SIG-M5 (cell line): Measurements from ENCODE around the gene EMC10.
A peak's percentile ranks its signal among the peaks of the same experiment; 100 is the strongest.

Experiments used
- DNase-seq: peaks from one replicate; lab custom pipeline; 2025; lab: John Stamatoyannopoulos, UW

EMC10 gene

GRCh38 chr19:50497022-50497405 lies 20.7 kb downstream of the EMC10 start:
- no peak for DNase-seq

GRCh38 chr19:50498219-50499056 lies 22.1 kb downstream of the EMC10 start:
- no peak for DNase-seq

GRCh38 chr19:50500060-50500752 lies 23.9 kb downstream of the EMC10 start:
- no peak for DNase-seq

GRCh38 chr19:50500753-50501151 lies 24.4 kb downstream of the EMC10 start:
- DNase-seq: no peak

GRCh38 chr19:50501186-50501567 lies 24.9 kb downstream of the EMC10 start:
- DNase-seq: no peak

GRCh38 chr19:50501568-50502475 lies 25.5 kb downstream of the EMC10 start:
- DNase-seq: no peak

GRCh38 chr19:50505856-50506611 lies 29.7 kb downstream of the EMC10 start:
- no peak for DNase-seq

- DNase-seq: no peak
Observed at GRCh38 chr19:50506700-50507099, 30.4 kb downstream of the EMC10 start.

- no peak for DNase-seq
Observed at GRCh38 chr19:50507376-50507775, 31.1 kb downstream of the EMC10 start.

- no peak for DNase-seq
Observed at GRCh38 chr19:50508843-50509190, 32.5 kb downstream of the EMC10 start.

- no peak for DNase-seq
Observed at GRCh38 chr19:50509366-50509765, 33.1 kb downstream of the EMC10 start.

GRCh38 chr19:50510121-50510670 lies 33.9 kb downstream of the EMC10 start:
- no peak for DNase-seq

GRCh38 chr19:50510700-50511068 lies 34.4 kb downstream of the EMC10 start:
- DNase-seq: no peak

GRCh38 chr19:50511069-50511822 lies 34.9 kb downstream of the EMC10 start, which contains the start of gene JOSD2:
TSS of gene JOSD2 (minus strand) at chr19:50511191. CDS start at chr19:50510431, 760 bp downstream.
- DNase-seq: peak; percentile 94

- no peak for DNase-seq
Observed at GRCh38 chr19:50512112-50512998, 36.0 kb downstream of the EMC10 start.

GRCh38 chr19:50512999-50513745 lies 36.9 kb downstream of the EMC10 start:
- DNase-seq: no peak

- DNase-seq: no peak
Observed at GRCh38 chr19:50513746-50514345, 37.5 kb downstream of the EMC10 start, which contains the start of gene ASPDH. TSS of gene ASPDH (minus strand) at chr19:50513913. CDS start at chr19:50513823, 90 bp downstream.
